Measurements from ENCODE around the gene KRTAP10-11. TPM values are rescaled to one million over a fixed set of nuclear protein-coding genes. Genes with fewer than 3 reads are reported as not detected.

The KRTAP10-11 gene
- total and polyA plus RNA-seq, 8 donors, result not detected

DNA sequence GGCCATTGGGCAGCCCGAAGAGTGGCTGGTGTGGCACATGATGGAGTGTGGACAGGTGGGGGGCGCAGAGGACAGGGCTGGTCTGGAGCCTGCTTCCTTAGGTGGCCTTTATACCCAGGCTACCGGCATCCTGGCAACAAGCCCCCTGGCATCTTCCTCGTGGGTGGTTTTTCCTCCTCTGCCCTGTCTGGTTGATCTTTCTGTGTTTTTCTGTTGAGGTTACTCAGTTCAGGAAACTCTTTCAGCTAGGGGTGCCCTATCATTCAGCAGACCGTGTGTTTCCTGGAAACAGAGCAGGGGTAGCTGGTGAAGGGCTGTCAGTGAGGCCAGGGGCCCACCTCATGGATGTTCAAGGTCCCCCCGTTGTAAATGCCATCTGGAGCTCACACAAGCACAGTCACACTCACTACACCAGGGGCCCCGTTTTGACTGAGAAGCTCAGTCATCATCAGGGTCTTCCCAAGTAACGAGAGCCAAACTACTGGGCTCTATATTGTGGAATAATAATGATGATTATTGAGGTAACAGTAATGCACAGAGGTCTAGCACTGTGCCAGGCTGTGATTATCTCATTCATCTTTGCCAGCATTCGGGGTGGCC is 8.5 kb downstream of the KRTAP10-11 start, which contains the start of gene KRTAP12-4:
TSS of gene KRTAP12-4 (minus strand) at position 84 of the 600 bp plus-strand sequence. CDS start at position 39, 45 bp downstream.
- no peak within 1 kb of the TSS for H3K4me3 ChIP-seq
- H3K27ac ChIP-seq, result no peak within 1 kb of the TSS
- FAIRE-seq (no peak), DNase-seq (no peak), ATAC-seq (no peak)
- 51 to 63% methylated on average over 9 of the region's 9 CpGs for WGBS, 2 donors
- intact Hi-C loops (cut with DNase I), result no loop called here
- TF ChIP-seq, protein P1, sequence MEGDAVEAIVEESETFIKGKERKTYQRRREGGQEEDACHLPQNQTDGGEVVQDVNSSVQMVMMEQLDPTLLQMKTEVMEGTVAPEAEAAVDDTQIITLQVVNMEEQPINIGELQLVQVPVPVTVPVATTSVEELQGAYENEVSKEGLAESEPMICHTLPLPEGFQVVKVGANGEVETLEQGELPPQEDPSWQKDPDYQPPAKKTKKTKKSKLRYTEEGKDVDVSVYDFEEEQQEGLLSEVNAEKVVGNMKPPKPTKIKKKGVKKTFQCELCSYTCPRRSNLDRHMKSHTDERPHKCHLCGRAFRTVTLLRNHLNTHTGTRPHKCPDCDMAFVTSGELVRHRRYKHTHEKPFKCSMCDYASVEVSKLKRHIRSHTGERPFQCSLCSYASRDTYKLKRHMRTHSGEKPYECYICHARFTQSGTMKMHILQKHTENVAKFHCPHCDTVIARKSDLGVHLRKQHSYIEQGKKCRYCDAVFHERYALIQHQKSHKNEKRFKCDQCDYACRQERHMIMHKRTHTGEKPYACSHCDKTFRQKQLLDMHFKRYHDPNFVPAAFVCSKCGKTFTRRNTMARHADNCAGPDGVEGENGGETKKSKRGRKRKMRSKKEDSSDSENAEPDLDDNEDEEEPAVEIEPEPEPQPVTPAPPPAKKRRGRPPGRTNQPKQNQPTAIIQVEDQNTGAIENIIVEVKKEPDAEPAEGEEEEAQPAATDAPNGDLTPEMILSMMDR (IDR thresholded peaks at IDR 0.05), result no peak
- H3K4me1 ChIP-seq, result no peaks in the 10 kb centered on the region
- H3K9me3 ChIP-seq, result no peaks in the 10 kb centered on the region
- H3K27me3 ChIP-seq, result peaks cover 0 to 13% (median 0%) of the 10 kb centered on the region in 4 donors
- no peaks in the 10 kb centered on the region for H3K36me3 ChIP-seq

DNA sequence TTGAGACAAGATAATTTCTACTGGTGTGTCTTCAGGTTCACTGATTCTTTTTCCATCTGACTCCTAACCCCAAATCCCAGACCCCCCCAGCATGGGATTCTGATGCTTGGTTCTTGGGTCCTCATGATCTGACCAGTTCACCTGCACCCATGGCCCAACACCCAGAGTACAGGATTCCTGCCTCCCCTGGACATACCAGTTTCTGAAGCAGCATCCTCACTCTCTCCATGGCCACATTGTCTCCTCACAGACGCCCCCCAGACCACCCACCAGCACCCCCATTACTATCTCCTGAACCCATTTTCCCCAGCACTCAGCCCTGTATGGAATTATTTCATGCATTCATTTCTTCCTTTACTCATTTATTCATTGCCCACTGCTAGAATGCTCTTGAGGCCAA is 10.7 kb downstream of the KRTAP10-11 start:
- ATAC-seq, result no peak
- no peaks in the 10 kb centered on the region for H3K4me1 ChIP-seq
- 24 to 34% methylated on average over 1 of the region's 1 CpG for WGBS, 2 donors
- intact Hi-C loops (cut with DNase I), result no loop called here
- H3K27ac ChIP-seq, result no peak overlapping the region
- no peak for FAIRE-seq
- H3K27me3 ChIP-seq, result peaks cover 0 to 15% (median 0%) of the 10 kb centered on the region in 4 donors
- no peaks in the 10 kb centered on the region for H3K36me3 ChIP-seq
- no peak overlapping the region for H3K4me3 ChIP-seq
- TF ChIP-seq, protein P1 (IDR thresholded peaks at IDR 0.05), result no peak
- no peak for DNase-seq
- no peaks in the 10 kb centered on the region for H3K9me3 ChIP-seq

DNA sequence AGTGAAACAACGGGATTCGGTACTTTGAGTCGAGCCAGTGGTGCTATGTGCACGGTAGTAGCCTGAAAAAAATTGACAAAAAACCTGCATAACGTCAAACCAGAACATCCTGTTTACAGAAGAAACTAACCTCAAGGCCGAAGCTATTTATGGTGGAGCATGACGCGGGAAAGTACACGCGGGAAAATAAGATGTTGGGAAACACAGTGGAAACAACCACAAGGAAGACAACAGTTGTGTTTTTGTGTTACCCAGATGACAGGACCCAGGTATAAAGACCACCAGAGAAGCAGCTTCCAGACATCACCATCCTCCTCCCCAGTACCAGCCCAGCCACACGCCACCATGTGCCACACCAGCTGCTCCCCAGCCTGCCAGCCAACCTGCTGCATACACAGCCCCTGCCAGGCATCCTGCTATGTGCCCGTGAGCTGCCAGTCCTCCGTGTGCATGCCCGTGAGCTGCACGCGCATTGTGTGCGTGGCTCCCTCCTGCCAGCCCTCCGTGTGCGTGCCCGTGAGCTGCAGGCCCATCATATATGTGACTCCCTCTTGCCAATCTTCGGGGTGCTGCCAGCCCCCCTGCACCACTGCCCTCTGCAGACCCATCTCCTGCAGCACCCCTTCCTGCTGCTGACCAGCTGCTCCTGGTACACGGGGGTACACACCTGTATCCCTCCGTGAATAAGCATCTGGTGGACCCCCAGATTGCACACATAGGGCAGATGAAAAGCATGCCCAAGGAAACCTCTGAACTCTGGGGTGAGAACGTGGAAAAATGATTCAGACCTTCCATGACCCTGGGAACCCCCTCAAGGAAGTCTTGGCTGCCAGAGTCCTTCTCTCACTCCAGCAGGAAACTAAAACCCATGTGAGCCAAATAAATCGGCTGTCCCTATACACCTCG is 11.7 kb downstream of the KRTAP10-11 start, which contains the start of gene KRTAP12-3:
TSS of gene KRTAP12-3 (plus strand) at position 298 of the 906 bp plus-strand sequence. CDS start at position 346, 48 bp downstream.
- ATAC-seq (no peak), FAIRE-seq (no peak)
- no peak within 1 kb of the TSS for H3K27ac ChIP-seq

DNA sequence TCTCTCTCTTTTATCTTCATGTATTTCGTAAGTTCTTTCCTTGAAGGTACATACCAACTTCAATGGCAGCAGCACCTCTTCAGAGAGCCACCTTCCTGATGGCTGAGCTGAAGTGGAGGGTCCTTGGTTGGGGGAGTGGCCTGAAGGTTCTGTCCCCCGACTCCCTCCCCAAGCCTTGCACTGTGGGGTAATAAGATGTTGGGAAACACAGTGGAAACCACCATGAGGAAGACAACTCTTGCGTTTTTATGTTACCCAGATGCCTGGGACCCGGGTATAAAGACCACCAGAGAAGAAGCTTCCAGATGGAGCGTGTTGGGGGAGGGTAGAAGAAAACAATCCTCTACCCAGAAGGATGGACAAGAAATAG is 12.3 kb downstream of the KRTAP10-11 start:
- H3K9me3 ChIP-seq, result no peaks in the 10 kb centered on the region
- H3K4me1 ChIP-seq, result no peaks in the 10 kb centered on the region
- intact Hi-C loops (cut with DNase I), result no loop called here
- FAIRE-seq (no peak), ATAC-seq (no peak), DNase-seq (no peak)
- peaks cover 0 to 15% (median 0%) of the 10 kb centered on the region in 4 donors for H3K27me3 ChIP-seq
- H3K27ac ChIP-seq, result no peak overlapping the region
- no peaks in the 10 kb centered on the region for H3K36me3 ChIP-seq
- H3K4me3 ChIP-seq, result no peak overlapping the region
- TF ChIP-seq, protein P1 (IDR thresholded peaks at IDR 0.05), result no peak
- WGBS, 2 donors, result 56 to 73% methylated on average over 5 of the region's 5 CpGs

More for the DNA sequence above, 11.7 kb downstream of the KRTAP10-11 start, which contains the start of gene KRTAP12-3:
- no peak within 1 kb of the TSS for H3K4me3 ChIP-seq
- DNase-seq, result no peak
- TF ChIP-seq, protein P1 (IDR thresholded peaks at IDR 0.05), result no peak
- intact Hi-C loops (cut with DNase I), result no loop called here
- no peaks in the 10 kb centered on the region for H3K9me3 ChIP-seq
- no peaks in the 10 kb centered on the region for H3K36me3 ChIP-seq
- no peaks in the 10 kb centered on the region for H3K4me1 ChIP-seq
- 58 to 74% methylated on average over 26 of the region's 26 CpGs for WGBS, 2 donors
- peaks cover 0 to 15% (median 0%) of the 10 kb centered on the region in 4 donors for H3K27me3 ChIP-seq

Data from pancreas (tissue), 10 donors.